SU-DHL-6 (cell line): ENCODE data around the gene NIP7.

ENCODE experiments used
- CTCF ChIP-seq: fragments of 200-600 bp; sonication (generic); IDR thresholded peaks from one replicate; pipeline ENCODE4 v1.5.1; 2017; ENCODE audit warnings: antibody characterized with exemption, mild to moderate bottlenecking, low read length, moderate library complexity; ENCODE audit not compliant: insufficient read depth, poor library complexity, severe bottlenecking
- EZH2phosphoT487 ChIP-seq: fragments of 200-600 bp; sonication (generic), shearing (Covaris generic); conservative IDR thresholded peaks from 2 replicates; pipeline ENCODE4 v1.6.1; 2018; ENCODE audit warnings: mild to moderate bottlenecking, antibody characterized with exemption, low read length, moderate library complexity, mixed read lengths

- TF ChIP-seq CTCF (no peak), EZH2phosphoT487 (no peak)
Observed at GRCh38 chr16:69319381-69319780, 20.2 kb upstream of the NIP7 start.
